ENCODE data around the gene SHOC2.

The SHOC2 gene

DNA sequence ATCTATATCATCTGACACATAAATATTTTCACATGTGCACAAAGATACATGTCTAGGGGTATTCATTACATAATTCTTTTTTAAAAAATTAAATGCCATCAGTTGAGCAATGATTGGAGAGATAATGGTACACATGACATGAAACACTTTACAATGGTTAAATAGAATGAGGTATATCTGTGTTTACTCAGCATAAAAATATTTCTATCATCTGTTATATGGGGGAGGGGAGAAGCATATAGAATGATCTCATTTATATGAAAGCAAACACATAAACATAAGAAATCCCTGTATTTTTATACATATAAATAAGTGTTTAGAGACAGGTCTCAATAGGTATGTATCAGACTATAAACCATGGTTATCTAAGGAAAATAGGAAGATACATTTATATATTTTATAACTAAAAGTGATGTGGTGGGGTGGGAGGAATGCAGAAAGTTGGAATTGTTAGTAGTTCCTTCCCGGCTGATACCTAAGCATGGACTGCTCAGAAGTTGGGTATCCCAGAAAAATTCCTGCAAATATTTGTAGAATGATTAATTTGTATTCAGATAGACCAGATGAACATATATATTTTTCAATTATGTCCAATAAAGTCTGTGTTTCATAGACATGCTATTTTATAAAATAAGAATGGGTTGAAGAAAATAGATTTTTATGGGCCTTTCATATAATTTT lies 75.1 kb downstream of the SHOC2 start:
- TF ChIP-seq, protein P1, sequence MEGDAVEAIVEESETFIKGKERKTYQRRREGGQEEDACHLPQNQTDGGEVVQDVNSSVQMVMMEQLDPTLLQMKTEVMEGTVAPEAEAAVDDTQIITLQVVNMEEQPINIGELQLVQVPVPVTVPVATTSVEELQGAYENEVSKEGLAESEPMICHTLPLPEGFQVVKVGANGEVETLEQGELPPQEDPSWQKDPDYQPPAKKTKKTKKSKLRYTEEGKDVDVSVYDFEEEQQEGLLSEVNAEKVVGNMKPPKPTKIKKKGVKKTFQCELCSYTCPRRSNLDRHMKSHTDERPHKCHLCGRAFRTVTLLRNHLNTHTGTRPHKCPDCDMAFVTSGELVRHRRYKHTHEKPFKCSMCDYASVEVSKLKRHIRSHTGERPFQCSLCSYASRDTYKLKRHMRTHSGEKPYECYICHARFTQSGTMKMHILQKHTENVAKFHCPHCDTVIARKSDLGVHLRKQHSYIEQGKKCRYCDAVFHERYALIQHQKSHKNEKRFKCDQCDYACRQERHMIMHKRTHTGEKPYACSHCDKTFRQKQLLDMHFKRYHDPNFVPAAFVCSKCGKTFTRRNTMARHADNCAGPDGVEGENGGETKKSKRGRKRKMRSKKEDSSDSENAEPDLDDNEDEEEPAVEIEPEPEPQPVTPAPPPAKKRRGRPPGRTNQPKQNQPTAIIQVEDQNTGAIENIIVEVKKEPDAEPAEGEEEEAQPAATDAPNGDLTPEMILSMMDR (IDR thresholded peaks at IDR 0.05; ENCODE audit: low read depth, low read length, missing control alignments): no peak
- no peak overlapping the region for H3K4me3 ChIP-seq (ENCODE audit: low read depth, low read length)
- DNase-seq (ENCODE audit: low read depth): no peak

DNA sequence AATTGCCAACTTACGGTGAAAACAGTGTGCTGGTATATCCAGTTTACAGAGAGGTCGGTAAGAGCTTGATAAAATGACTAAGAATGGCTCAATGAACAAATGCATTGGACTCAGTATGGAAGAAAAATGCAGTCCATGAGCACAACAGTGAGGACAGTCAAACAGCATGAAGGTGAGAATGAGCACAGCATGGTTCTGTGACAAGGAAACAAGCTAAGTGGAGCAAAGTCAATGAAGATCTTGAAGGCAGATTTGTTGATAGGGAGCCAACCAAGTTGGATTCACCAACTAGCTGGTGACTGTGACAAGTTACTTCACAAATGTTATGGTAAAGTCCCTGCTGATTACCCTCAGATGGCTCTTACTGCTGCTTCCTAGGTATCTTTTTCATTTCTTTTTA lies 75.9 kb downstream of the SHOC2 start:
- no peak for DNase-seq (ENCODE audit: low read depth)
- no peak overlapping the region for H3K4me3 ChIP-seq (ENCODE audit: low read depth, low read length)

DNA sequence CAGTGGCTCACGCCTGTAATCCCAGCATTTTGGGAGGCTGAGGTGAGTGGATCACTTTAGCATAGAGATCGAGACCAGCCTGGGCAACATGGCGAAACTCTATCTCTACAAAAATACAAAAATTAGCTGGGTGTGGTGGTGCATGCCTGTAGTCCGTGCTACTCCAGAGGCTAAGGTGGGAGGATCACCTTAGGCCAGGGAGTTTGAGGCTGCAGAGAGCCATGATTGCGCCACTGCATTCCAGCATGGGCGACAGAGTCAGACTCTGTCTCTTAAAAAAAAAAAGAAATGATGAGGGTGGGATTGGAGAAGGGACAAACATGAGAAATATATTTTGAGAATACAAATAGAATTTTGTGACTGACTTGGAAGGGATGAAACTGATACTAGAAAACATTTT lies 76.9 kb downstream of the SHOC2 start:
- TF ChIP-seq, protein P1 (IDR thresholded peaks at IDR 0.05; ENCODE audit: low read depth, low read length, missing control alignments): no peak
- no peak overlapping the region for H3K4me3 ChIP-seq (ENCODE audit: low read depth, low read length)
- no peak for DNase-seq (ENCODE audit: low read depth)

More for the DNA sequence above, 75.9 kb downstream of the SHOC2 start:
- TF ChIP-seq, protein P1 (IDR thresholded peaks at IDR 0.05; ENCODE audit: low read depth, low read length, missing control alignments): no peak

DNA sequence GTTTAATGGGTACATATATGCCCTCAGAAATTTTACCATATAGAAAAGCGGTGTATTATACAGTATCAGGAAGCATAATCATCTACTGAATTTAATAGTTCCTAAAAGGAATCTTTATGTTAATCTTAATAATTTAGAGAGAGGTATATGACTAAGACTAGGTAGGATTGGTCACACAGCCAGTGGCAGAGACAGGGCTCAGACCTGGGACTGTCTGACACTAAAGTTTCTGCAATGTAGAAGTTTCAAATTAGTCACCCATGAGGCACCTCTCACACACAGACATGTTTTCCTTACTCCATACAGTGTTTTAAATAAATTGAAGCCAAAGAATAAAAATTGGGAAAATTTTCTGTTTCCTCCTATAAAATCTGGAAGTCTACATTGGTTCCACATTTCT lies 84.6 kb downstream of the SHOC2 start:
- no peak overlapping the region for H3K4me3 ChIP-seq (ENCODE audit: low read depth, low read length)
- no peak for DNase-seq (ENCODE audit: low read depth)
- TF ChIP-seq, protein P1 (IDR thresholded peaks at IDR 0.05; ENCODE audit: low read depth, low read length, missing control alignments): no peak

DNA sequence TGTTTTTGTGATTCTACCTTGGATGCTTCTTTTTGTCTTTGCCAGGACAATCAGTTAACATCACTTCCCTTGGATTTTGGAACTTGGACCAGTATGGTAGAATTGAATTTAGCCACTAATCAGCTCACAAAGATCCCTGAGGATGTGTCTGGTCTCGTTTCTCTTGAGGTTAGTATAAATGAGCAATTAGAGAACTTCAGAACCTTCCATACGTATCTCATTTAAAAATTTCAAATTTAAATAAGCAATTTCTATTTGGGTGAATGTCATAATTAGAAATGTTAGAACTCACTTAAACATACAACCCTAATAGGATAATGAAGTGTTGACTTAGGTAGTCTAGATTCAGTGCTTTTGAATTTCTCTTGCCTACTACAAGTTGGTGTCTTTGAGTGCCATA lies 88.1 kb downstream of the SHOC2 start:
- DNase-seq (ENCODE audit: low read depth): no peak

DNA sequence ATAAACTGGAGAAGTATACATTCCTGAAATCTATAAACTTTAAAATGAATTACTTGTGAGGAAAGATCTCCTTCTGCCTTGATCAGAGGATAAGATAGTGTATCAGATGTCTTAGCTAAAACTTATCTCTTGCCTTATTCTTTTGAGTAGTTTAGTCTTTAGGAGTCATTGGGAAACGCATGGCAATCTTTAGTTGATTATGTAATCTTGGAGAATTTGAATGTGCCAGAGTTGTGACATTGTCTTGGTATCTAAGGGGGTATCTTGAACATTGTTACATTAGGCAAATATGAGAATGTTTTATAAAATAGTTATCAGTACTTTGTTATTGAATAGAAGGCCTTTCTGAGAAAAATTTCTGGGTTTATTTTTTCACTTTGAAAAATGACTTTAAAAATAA lies 95.8 kb downstream of the SHOC2 start:
- TF ChIP-seq, protein P1 (IDR thresholded peaks at IDR 0.05; ENCODE audit: low read depth, low read length, missing control alignments): no peak
- H3K4me3 ChIP-seq (ENCODE audit: low read depth, low read length): no peak overlapping the region
- no peak for DNase-seq (ENCODE audit: low read depth)

More for the DNA sequence above, 88.1 kb downstream of the SHOC2 start:
- TF ChIP-seq, protein P1 (IDR thresholded peaks at IDR 0.05; ENCODE audit: low read depth, low read length, missing control alignments): no peak
- no peak overlapping the region for H3K4me3 ChIP-seq (ENCODE audit: low read depth, low read length)

DNA sequence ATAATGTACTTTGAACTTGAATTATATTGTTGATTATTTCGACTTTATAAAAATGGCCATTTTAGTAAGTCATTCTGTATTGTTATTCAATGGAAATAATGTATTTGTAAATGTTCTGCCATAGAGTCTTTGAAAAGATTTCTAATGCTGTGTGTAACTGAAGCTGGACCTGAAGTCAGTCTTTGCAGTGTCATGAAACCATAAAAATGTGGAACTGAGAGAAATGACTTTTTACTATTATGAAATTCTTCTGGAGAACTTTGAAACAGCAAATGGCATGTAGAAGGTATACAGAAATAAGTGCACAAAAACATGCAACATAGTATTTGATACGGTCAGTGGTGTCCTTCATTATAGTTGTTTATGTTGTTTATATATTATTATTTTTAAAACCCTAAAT lies 97.7 kb downstream of the SHOC2 start:
- H3K4me3 ChIP-seq (ENCODE audit: low read depth, low read length): no peak overlapping the region
- TF ChIP-seq, protein P1 (IDR thresholded peaks at IDR 0.05; ENCODE audit: low read depth, low read length, missing control alignments): no peak
- no peak for DNase-seq (ENCODE audit: low read depth)
